Gastroesophageal sphincter (tissue), 4 donors: ENCODE results near the gene TSPEAR. TPM values are rescaled to one million over a fixed set of nuclear protein-coding genes. Genes with fewer than 3 reads are reported as not detected.

Source experiments
- ATAC-seq: fragments of 150-250 bp; one replicate; pipeline ENCODE4 v1.9.1; 2016; ENCODE audit warnings: mild to moderate bottlenecking, moderate library complexity
- H3K27ac ChIP-seq, 4 donors: fragments of 200-600 bp; sonication (generic) in 3 of 4; 1 replicate in 3 of 4; 2 replicates in 1 of 4; pipeline ENCODE4 v1.5.1; 2016 to 2019
- H3K27me3 ChIP-seq: fragments of 200-600 bp; sonication (generic); one replicate; pipeline ENCODE4 v1.5.1; 2019
- H3K36me3 ChIP-seq, 2 donors: fragments of 200-600 bp; sonication (generic); one replicate each; pipeline ENCODE4 v1.5.1; 2019; ENCODE audit warnings: control low read depth in 1 of 2
- H3K4me1 ChIP-seq, 3 donors: fragments of 200-600 bp; sonication (generic); 1 replicate in 2 of 3; 2 replicates in 1 of 3; pipeline ENCODE4 v1.5.1; 2016 to 2019; ENCODE audit warnings: control low read depth in 2 of 3
- H3K4me3 ChIP-seq, 2 donors: fragments of 200-600 bp; sonication (generic); one replicate each; pipeline ENCODE4 v1.5.1; 2019; ENCODE audit warnings: mild to moderate bottlenecking in 1 of 2, moderate library complexity in 1 of 2
- H3K9me3 ChIP-seq, 3 donors: fragments of 200-600 bp; sonication (generic); one replicate each; pipeline ENCODE4 v1.5.1; 2017 to 2019; ENCODE audit warnings: control low read depth in 2 of 3
- EP300 ChIP-seq: sonication (generic); formaldehyde crosslinking; IDR thresholded peaks from one replicate; pipeline ENCODE4 v1.6.1; 2017; ENCODE audit warnings: antibody characterized with exemption, mild to moderate bottlenecking
- POLR2A ChIP-seq, 2 donors: fragments of 450-650 bp; IDR thresholded peaks; one replicate each; pipeline ENCODE4 v1.6.1; 2017; ENCODE audit warnings: antibody characterized with exemption in 2 of 2, mild to moderate bottlenecking in 2 of 2, moderate library complexity in 1 of 2
- POLR2AphosphoS5 ChIP-seq: sonication (generic); formaldehyde crosslinking; IDR thresholded peaks from one replicate; pipeline ENCODE4 v1.6.1; 2017; ENCODE audit warnings: antibody characterized with exemption
- WGBS, 2 donors: methylation state at CpG; one replicate each; pipeline ENCODE4 v1.1.5; 2018; ENCODE audit warnings: low coverage in 1 of 2; 5-methylcytosine and 5-hydroxymethylcytosine counted together
- total RNA-seq, 4 donors: library from RNA; depleted of rRNA; stranded (reverse); fragments of >200 nt; gene quantifications; one replicate each; pipeline ENCODE4 v1.1.0, GENCODE V29; 2016
- TF ChIP-seq, protein P1 (sequence below), 4 experiments: fragments of 200-600 bp in 2 of 4; fragments of 450-650 bp in 2 of 4; sonication (generic) in 1 of 4; IDR thresholded peaks; one replicate each; pipeline ENCODE4 v1.5.1; 2017 to 2019; ENCODE audit warnings: antibody characterized with exemption in 4 of 4, mild to moderate bottlenecking in 2 of 4, moderate library complexity in 2 of 4

The TSPEAR gene
- total RNA-seq, 4 donors from 2014 or later, result not detected

DNA sequence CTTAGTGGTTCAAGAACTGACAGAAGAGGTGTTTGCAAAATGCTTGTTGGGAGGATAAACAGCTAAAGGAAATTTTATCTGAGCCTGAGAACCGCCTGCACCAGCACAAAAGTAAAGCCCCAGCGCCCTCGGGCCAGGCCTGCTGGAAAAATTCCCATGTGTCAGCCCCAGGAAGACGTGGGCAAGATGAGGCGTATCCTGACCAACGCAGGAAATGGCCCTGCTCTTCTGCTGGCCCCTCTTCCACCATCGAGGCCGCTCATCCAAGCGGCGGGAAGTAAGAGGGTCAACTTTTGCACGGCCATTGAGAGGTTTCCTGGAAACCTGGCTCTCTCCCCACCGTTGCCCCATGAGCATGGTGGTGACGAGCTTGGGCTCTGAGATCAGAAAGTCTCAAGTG lies 216.4 kb downstream of the TSPEAR start:
- peaks cover 0 to 24% (median 0%) of the 10 kb centered on the region in 3 donors for H3K9me3 ChIP-seq
- peaks cover 48% of the 10 kb centered on the region for H3K27me3 ChIP-seq
- no peak for TF ChIP-seq POLR2A (IDR thresholded peaks at IDR 0.05)
- no peak for TF ChIP-seq EP300
- TF ChIP-seq, protein P1, sequence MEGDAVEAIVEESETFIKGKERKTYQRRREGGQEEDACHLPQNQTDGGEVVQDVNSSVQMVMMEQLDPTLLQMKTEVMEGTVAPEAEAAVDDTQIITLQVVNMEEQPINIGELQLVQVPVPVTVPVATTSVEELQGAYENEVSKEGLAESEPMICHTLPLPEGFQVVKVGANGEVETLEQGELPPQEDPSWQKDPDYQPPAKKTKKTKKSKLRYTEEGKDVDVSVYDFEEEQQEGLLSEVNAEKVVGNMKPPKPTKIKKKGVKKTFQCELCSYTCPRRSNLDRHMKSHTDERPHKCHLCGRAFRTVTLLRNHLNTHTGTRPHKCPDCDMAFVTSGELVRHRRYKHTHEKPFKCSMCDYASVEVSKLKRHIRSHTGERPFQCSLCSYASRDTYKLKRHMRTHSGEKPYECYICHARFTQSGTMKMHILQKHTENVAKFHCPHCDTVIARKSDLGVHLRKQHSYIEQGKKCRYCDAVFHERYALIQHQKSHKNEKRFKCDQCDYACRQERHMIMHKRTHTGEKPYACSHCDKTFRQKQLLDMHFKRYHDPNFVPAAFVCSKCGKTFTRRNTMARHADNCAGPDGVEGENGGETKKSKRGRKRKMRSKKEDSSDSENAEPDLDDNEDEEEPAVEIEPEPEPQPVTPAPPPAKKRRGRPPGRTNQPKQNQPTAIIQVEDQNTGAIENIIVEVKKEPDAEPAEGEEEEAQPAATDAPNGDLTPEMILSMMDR (IDR thresholded peaks at IDR 0.05), result no peak
- TF ChIP-seq POLR2AphosphoS5, result no peak
- no peaks in the 10 kb centered on the region for H3K36me3 ChIP-seq
- no peak for ATAC-seq
- no peak overlapping the region for H3K4me3 ChIP-seq
- WGBS, 2 donors, result 73 to 75% methylated on average over 5 to 12 of the region's 13 CpGs
- H3K27ac ChIP-seq, result no peak overlapping the region
- H3K4me1 ChIP-seq, result no peaks in the 10 kb centered on the region

GRCh38 chr21:44494418-44494817 lies 217.0 kb downstream of the TSPEAR start:
- ATAC-seq, result no peak
- WGBS, 2 donors, result 60 to 100% methylated on average over 1 to 2 of the region's 17 CpGs
- H3K4me1 ChIP-seq, result no peaks in the 10 kb centered on the region
- no peaks in the 10 kb centered on the region for H3K36me3 ChIP-seq
- TF ChIP-seq EP300, result no peak
- no peak for TF ChIP-seq POLR2AphosphoS5
- TF ChIP-seq POLR2A (IDR thresholded peaks at IDR 0.05), result no peak
- TF ChIP-seq, protein P1 (IDR thresholded peaks at IDR 0.05), result no peak
- no peak overlapping the region for H3K4me3 ChIP-seq
- H3K27ac ChIP-seq, result no peak overlapping the region
- H3K27me3 ChIP-seq, result peaks cover 42% of the 10 kb centered on the region
- H3K9me3 ChIP-seq, result peaks cover 0 to 24% (median 0%) of the 10 kb centered on the region in 3 donors

GRCh38 chr21:44492567-44493385 lies 218.6 kb downstream of the TSPEAR start:
- Histone ChIP-seq H3K9me3 (peaks cover 0 to 24% (median 0%) of the 10 kb centered on the region in 3 donors), H3K4me1 (no peaks in the 10 kb centered on the region), H3K4me3 (no peak overlapping the region), H3K27me3 (peaks cover 31% of the 10 kb centered on the region), H3K27ac (no peak overlapping the region), H3K36me3 (no peaks in the 10 kb centered on the region)
- WGBS, 2 donors, result 92 to 95% methylated on average over 3 to 7 of the region's 9 CpGs
- no peak for ATAC-seq
- TF ChIP-seq POLR2AphosphoS5 (no peak), POLR2A (IDR thresholded peaks at IDR 0.05) (no peak), EP300 (no peak)
- TF ChIP-seq, protein P1 (IDR thresholded peaks at IDR 0.05), result no peak

DNA sequence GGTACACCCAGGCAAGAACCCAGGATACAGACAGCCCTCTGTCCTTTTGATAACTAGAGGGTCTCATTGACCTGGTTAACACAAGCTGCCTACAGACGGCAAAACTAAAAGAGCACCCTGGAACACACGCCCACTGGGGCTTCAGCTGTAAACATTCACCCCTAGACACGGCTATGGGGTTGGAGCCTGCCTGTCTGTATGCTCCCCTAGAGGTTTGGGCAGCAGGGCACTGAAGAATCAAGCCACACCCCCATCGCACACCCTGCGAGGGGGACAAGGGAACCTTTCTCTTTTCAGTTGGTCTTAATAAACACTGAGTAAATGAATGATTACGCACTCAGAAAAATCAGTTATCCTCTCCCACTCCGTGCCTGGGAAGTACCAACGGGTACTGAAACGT lies 220.6 kb downstream of the TSPEAR start:
- Histone ChIP-seq H3K36me3 (no peaks in the 10 kb centered on the region), H3K27ac (no peak overlapping the region), H3K4me3 (no peak overlapping the region), H3K4me1 (no peaks in the 10 kb centered on the region), H3K27me3 (peaks cover 11% of the 10 kb centered on the region), H3K9me3 (peaks cover 0 to 24% (median 0%) of the 10 kb centered on the region in 3 donors)
- no peak for ATAC-seq
- TF ChIP-seq, protein P1 (IDR thresholded peaks at IDR 0.05), result no peak
- 59 to 87% methylated on average over 6 to 8 of the region's 9 CpGs for WGBS, 2 donors

- H3K4me1 ChIP-seq, result no peaks in the 10 kb centered on the region
- WGBS, 2 donors, result 94% methylated on average over 19 of the region's 19 CpGs; no CpG with 5 or more reads in 1 of the 2 donors
- no peak for ATAC-seq
- peaks cover 10% of the 10 kb centered on the region for H3K27me3 ChIP-seq
- H3K27ac ChIP-seq, result no peak overlapping the region
- H3K9me3 ChIP-seq, result peaks cover 0 to 24% (median 0%) of the 10 kb centered on the region in 3 donors
- no peak overlapping the region for H3K4me3 ChIP-seq
- no peaks in the 10 kb centered on the region for H3K36me3 ChIP-seq
- no peak for TF ChIP-seq POLR2AphosphoS5
- no peak for TF ChIP-seq POLR2A (IDR thresholded peaks at IDR 0.05)
- TF ChIP-seq, protein P1 (IDR thresholded peaks at IDR 0.05), result no peak
- no peak for TF ChIP-seq EP300
Observed at GRCh38 chr21:44490405-44490804, 221.0 kb downstream of the TSPEAR start.
